Caki2 (cell line): ENCODE data around the gene CFAP97. TPM values are rescaled to one million over a fixed set of nuclear protein-coding genes. Genes with fewer than 3 reads are reported as not detected.

Experiments
- DNase-seq: peaks from one replicate; pipeline ENCODE4 v3.0.0-alpha.2; 2015; ENCODE audit warnings: low read depth
- in situ Hi-C: cut with HindIII; loops from 2 replicates; pipeline ENCODE4 v1.10.0; 2016; ENCODE audit warnings: low sequenced_read_pairs, low pct_unique_long_range_greater_than_20kb, mixed read lengths
- total RNA-seq: library from RNA; depleted of rRNA; stranded (reverse); fragments of >200 nt; shearing (Covaris generic); gene quantifications from 2 replicates; pipeline ENCODE4 v1.2.3, GENCODE V29; 2014; ENCODE audit warnings: low replicate concordance

Gene CFAP97
- total RNA-seq, 1 experiment from 2014 or later, result 14.1 TPM

- in situ Hi-C loops, result no loop called here
- DNase-seq, result no peak
Measured at GRCh38 chr4:185167234-185167633, 36.6 kb downstream of the CFAP97 start.

GRCh38 chr4:185165605-185166063 lies 38.2 kb downstream of the CFAP97 start:
- no peak for DNase-seq
- in situ Hi-C loops, result no loop called here

DNA sequence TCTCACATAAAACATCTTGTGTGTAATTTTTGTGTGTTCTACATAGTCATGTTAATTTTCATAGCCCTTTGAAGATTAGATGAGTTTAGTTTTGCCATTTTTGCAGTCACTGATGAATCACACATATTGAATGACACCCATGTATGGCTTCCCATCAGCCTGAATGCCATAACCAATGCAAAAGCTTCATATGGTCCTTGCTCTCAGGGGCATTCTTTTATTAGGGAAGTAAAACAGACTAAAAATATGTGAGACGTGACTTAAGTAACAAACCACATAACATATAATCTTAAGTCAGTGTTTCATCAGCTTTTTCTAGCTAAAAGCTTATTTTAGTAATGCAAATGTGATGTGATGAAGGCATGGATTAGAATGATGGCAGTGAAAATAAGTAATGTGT lies 52.5 kb downstream of the CFAP97 start:
- in situ Hi-C loops, result no loop called here
- no peak for DNase-seq

DNA sequence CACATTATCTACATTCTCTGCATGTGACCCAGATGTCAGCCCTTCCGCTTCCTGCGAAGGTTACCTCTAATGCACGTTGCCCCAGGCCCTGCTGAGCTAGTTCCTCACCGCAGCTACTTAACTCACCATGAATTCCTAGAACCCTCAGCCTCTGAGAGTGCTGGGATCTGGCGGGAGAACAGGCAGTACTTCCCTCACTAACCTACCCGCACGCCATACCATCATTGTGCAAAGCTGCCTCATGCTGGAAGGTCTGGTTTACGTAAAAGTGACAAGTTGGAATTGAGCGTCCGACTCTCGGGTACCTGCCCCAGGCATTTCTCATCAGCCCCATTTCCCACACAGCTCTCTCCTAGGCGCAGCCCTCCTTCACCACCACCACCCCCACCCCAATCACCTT lies 54.4 kb downstream of the CFAP97 start:
- in situ Hi-C loops, result no loop called here
- DNase-seq, result no peak

DNA sequence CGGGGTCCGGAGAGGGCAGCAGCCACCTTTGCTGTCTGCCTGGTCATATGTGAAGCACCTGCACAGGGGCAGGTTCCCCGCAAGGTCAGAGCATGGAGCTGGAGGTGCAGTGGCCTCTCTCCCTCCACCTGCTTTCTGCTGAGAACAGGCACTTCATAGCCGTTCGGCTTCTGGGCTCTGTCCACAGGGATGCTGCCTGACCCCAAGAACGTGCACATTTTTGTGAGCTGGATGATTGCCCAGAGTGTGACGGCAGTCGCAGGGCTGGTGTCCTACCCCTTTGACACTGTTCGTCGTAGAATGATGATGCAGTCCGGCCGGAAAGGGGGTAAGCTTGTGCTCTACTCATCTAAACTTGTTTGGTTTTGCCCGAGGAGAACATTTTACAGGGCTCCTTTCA lies 58.2 kb downstream of the CFAP97 start:
- DNase-seq, result no peak
- in situ Hi-C loops, result no loop called here

DNA sequence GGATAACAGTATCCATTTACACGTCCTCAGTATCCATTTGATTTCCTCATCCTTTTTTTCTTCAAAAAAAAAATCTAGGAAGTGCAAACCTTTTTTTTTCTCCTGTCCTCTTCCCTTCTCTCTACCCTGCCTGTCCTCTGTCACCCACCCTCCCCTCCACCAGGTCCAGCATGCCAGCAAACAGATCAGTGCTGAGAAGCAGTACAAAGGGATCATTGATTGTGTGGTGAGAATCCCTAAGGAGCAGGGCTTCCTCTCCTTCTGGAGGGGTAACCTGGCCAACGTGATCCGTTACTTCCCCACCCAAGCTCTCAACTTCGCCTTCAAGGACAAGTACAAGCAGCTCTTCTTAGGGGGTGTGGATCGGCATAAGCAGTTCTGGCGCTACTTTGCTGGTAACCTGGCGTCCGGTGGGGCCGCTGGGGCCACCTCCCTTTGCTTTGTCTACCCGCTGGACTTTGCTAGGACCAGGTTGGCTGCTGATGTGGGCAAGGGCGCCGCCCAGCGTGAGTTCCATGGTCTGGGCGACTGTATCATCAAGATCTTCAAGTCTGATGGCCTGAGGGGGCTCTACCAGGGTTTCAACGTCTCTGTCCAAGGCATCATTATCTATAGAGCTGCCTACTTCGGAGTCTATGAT lies 59.1 kb downstream of the CFAP97 start:
- no peak for DNase-seq
- in situ Hi-C loops, result no loop called here

- in situ Hi-C loops, result no loop called here
- DNase-seq, result peak; percentile 19
Measured at GRCh38 chr4:185143601-185143969, 60.2 kb downstream of the CFAP97 start.

GRCh38 chr4:185142912-185143600 lies 60.7 kb downstream of the CFAP97 start, which contains the start of gene SLC25A4:
TSS of gene SLC25A4 (plus strand) at chr4:185143266. CDS start at chr4:185143373, 107 bp downstream.
- in situ Hi-C loops, result no loop called here
- DNase-seq, result peak; percentile 87

GRCh38 chr4:185142564-185142911 lies 61.3 kb downstream of the CFAP97 start:
- no peak for DNase-seq
- in situ Hi-C loops, result no loop called here

DNA sequence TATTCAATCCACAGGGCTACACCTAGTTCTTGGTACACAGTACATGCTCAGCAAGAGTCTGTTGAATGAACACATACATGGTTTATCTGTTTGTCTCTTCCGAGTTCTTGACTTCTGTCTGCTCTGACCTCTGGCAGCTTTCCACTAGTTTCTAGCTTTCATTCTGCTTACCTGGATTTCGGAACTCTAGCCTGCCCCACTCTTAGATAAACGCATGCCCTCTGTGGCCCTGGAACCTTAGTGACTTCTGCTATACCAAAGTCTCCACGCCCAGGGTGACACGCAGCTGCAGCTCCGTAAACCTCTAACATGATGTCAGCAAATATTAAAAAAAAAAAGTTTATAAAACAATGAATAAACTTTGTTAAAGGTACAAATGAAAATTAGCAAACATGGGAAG lies 62.0 kb downstream of the CFAP97 start:
- in situ Hi-C loops, result no loop called here
- no peak for DNase-seq

DNA sequence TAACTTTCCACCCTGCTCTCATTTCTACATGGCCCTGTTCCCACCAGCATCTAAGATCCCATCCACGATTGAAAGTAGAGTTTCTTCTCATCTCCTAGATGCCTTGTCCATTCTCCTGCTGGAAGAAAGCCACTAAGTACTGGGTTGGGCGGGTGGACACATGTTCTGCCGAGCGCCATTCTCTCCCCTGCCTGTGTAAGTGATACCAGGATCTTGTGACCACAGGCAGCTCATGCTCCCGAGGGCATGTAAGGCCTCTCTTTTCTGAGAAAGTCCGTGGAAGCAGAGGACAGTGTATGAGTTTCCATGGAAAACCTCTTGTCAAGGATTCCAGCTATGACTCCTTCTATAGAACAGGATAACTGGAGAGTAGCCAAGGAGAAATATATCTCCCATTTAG lies 64.1 kb downstream of the CFAP97 start:
- no peak for DNase-seq
- in situ Hi-C loops, result no loop called here

DNA sequence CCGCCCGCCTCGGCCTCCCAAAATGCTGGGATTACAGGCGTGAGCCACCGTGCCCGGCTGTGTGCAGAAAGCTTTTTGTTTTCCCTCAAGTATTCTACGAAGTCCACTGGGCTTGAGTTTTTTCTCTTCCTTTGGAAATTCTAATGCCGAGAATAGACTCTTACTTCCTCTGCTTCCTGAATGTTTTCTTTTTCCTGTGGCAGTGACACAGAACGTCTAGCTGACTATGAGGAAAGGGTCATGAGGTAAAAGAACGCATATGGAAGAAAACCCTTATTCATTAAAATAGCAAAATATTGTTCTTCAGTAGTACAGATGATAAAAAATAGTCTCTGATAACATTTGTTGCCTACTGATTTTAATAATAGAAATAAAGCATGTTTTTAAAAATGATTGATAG lies 65.6 kb downstream of the CFAP97 start:
- in situ Hi-C loops, result no loop called here
- no peak for DNase-seq

GRCh38 chr4:185137233-185137925 lies 66.4 kb downstream of the CFAP97 start:
- no peak for DNase-seq
- in situ Hi-C loops, result no loop called here

DNA sequence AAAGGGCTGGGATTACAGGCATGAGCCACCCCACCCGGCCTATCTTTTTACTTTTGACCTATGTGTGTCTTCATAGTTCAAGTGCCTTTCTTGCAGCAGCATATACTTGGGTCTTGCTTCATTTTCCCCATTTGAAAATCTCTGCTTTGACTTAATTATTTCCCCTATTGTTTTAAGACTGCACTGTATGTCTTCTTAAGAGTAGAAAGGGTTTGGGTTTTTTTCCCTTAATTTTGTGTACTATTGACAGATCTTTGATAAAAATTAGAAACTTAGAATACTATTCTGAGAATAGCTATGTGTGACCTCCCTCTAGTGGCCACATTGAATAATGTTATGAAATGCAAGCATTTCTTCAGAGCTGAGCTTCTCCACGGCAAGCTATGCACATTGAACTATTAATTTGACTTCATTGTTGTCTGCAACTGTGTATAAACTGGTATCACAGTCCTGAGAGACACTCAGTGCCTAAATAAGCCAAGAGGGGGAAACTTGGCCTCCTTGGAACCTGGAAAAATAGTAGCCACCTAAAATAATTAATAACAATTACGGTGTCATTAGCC lies 69.4 kb downstream of the CFAP97 start:
- in situ Hi-C loops, result no loop called here
- peak; percentile 38 for DNase-seq

DNA sequence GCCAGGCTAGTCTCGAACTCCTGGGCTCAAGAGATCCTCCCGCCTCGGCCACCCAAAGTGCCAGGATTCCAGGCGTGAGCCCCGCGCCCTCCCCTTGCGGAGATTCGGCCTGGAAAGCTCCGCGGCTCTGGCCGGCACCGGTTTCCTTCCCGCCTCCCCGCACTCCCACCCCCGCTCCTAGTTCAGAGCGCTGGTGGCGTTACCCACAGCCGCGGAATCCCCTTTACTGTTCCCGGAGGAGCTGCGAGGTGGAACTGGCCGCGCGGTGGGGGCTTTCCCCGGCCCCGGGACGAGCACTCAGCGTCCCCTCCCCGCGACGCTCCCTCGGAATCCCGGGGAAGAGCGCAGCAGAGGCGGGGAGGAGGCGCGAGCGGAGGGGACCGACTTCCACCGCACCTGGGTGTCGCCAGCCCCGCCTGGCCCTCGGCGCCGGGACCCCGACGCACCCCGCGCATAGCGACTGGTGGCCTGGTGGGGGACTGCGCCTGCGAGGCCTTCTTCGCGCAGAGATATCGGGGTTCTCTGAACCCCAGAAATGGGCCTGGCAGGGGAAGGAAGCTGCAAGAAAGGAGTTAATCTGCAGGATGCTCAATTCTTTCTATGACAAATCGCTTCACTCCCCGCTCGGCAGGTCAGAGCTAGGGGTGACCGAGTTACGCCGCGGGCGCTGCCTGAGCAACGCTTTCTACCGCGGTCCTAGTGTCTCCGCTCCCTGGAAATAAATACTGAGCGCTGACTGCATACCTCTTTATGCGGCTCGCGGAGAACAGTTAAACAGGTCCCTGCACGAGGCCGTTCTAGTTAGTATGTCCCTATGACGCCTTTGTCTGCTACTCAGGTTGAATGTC lies 75.3 kb downstream of the CFAP97 start:
- no peak for DNase-seq
- in situ Hi-C loops, result no loop called here

GRCh38 chr4:185127021-185127925 lies 76.5 kb downstream of the CFAP97 start:
- in situ Hi-C loops, result no loop called here
- no peak for DNase-seq

DNA sequence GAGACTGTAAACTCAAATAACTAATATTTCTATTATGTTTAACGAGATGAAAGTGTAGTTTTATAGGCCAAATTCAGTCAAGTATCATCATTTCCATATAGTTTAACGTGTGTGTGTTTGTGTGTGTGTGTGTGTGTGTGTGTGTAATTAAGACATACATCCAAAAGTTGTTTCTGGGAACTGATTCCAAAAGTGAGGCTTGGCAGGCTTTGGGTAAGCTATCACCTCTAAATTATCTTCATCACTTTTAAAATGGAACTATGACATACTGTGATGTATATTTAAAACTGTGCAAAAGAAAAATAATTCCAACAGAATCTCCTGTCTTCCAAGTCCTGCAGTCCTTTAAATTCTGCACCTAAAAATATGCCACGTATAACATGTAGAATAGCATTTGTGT lies 79.8 kb downstream of the CFAP97 start:
- in situ Hi-C loops, result no loop called here
- no peak for DNase-seq
